Adipose tissue (tissue), 3 donors: Measurements from ENCODE around the gene NDUFAB1. TPM values are rescaled to one million over a fixed set of nuclear protein-coding genes. Genes with fewer than 3 reads are reported as not detected.
"Not testable (repeated sequence)": the region's sequence is repeated elsewhere in the genome, so short reads cannot be mapped to it uniquely, and the experiment has no call there.

Experiments
- H3K27ac ChIP-seq: one replicate; pipeline ENCODE4 v1.5.1; 2013; ENCODE audit warnings: low read depth, low read length
- WGBS, 3 donors: extraction: QIAGEN DNeasy Blood & Tissue Kit; methylation state at CpG; one replicate each; pipeline ENCODE4 v1.1.7; 2013; 5-methylcytosine and 5-hydroxymethylcytosine counted together
- polyA plus RNA-seq, 3 donors: library from polyadenylated mRNA; stranded (reverse); fragments of 200-250 nt; gene quantifications; one replicate each; pipeline ENCODE4 v1.2.3, GENCODE V29; 2013
- donor health status: healthy with polysubstance abuse.
- donor health status: Bipolar disorder and iron deficiency.
- donor health status: healthy.

The NDUFAB1 gene
- polyA plus RNA-seq, 3 donors, result 81.0 to 174 (median 116) TPM

DNA sequence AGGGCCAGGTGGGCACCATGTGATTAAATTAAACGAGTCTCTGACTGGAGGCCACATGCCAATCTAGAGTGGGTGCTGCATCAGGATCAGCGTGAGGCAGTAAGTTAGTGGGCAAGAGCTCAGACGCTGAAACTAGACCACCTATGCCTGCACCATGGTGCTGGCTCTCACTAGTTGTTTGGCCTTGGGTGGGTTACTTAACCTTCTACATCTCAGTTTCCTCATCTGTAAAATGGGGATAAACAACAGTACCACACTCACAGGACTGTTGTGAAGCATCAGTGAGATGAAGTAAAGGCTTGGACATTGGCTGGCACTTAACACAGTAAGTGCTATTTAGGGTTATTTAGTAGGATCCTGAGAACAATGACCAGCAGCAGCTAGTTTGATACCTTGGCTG is 5.9 kb downstream of the NDUFAB1 start:
- no peak overlapping the region for H3K27ac ChIP-seq
- WGBS, 3 donors, result 96 to 99% (median 98%) methylated on average over 3 of the region's 3 CpGs

GRCh38 chr16:23587726-23588125 is 8.4 kb downstream of the NDUFAB1 start:
- H3K27ac ChIP-seq, result no peak overlapping the region
- 83 to 87% (median 86%) methylated on average over 5 of the region's 5 CpGs for WGBS, 3 donors

DNA sequence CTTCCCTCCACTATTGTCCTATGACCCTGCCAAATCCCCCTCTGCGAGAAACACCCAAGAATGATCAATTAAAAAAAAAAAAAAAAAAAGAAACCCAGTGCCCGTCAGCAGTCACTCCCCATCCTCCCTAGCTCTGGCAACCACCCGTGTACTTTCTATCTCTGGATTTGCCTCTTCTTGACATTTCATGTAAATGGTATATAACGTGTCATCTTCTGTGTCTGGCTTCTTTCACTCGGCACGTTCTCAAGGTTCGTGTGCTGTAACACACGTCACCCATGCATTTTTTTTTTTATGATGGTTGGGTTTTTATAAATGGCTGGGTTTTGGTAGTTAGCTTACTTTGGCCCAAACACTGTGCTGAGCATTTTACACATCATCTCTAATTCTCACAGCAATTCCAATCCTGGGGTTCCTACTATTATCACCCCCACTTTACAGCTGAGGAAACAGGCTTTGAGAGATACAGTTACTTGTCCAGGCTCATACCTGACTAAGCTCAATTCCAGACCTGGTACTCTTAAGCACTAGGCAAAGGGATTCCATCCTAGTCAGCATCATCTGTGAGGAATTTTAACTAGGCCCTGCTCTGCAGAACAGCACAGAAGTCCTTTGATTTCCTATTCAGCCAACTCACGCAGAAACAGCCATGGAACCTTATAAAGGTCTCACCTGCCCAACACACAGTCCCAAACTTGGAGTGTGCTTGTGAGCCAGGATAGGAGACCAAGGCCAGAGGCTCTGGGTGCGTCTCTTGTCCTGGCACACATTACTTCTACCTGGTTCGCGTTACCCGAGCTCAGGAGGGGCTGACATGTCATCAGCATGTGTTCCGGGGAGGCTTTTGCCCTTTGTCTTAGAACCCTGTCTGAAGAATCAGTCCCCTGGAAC is 11.7 kb downstream of the NDUFAB1 start:
- no peak overlapping the region for H3K27ac ChIP-seq

GRCh38 chr16:23583271-23583670 is 12.8 kb downstream of the NDUFAB1 start:
- not testable (repeated sequence) for H3K27ac ChIP-seq
- 92 to 97% (median 95%) methylated on average over 6 to 26 of the region's 30 CpGs for WGBS, 3 donors

More for the DNA sequence above, 11.7 kb downstream of the NDUFAB1 start:
- 90 to 93% (median 92%) methylated on average over 13 of the region's 14 CpGs for WGBS, 3 donors

DNA sequence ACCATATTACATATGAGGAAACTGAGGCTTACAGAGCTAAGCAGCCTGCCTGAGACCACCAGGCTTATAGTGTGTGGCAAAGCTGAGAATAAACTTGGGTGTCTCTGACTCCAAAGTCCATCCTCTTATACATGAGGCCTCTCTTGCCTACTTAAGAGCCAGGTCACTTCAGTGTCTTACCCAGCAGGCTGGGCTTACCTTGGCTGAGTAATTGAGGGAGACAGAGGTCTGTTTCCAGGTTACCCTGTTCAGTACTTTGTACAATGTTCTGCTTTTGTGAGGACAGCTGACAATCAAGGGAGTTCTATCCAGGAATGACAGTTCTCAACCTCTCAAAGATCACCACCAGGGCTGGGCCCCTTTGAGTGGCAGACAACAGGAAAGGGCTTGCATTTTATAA is 14.4 kb downstream of the NDUFAB1 start:
- H3K27ac ChIP-seq, result no peak overlapping the region

GRCh38 chr16:23580391-23580790 is 15.7 kb downstream of the NDUFAB1 start:
- H3K27ac ChIP-seq, result no peak overlapping the region

DNA sequence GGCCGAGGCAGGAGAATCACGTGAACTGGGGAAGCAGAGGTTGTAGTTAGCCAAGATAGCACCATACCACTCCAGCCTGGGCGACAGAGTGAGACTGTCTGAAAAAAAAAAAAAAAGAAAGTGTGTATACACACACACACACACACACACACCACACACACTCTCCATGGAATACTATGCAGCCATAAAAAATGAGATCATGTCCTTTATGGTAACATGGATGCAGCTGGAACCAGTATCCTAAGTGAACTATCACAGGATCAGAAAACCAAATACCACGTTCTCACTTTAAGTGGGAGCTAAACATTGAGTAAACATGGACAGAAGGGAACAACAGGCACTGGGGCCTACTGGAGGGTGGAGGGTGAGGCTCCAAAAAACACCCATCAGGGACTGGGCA is 16.7 kb downstream of the NDUFAB1 start:
- H3K27ac ChIP-seq, result no peak overlapping the region
- WGBS, 3 donors, result 98% methylated on average over 4 of the region's 4 CpGs

GRCh38 chr16:23578101-23578830 is 17.9 kb downstream of the NDUFAB1 start:
- WGBS, 3 donors, result 58 to 75% (median 71%) methylated on average over 5 of the region's 5 CpGs
- no peak overlapping the region for H3K27ac ChIP-seq

- 88 to 94% (median 92%) methylated on average over 2 of the region's 2 CpGs for WGBS, 3 donors
- no peak overlapping the region for H3K27ac ChIP-seq
These were observed 18.6 kb downstream of the NDUFAB1 start for GRCh38 chr16:23577493-23577892.

DNA sequence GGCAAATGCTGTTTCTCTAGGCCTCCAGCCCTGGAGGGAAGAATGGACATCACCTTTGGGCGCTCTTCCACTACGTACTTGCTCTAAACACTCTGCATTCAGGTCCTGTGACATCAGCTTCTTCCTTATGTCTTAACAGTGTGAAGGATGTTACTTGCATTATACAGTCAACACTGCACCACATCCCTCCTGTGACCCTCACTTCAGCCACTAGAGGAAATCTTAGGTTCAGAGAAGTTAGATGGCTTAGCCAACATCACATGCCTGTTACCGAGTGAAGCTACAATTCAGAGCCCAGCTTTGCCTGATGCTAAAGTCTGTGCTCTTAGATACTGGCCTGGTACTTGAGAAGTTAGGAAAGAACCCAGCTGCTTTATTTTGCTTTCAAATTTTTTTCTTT is 20.3 kb downstream of the NDUFAB1 start:
- no peak overlapping the region for H3K27ac ChIP-seq
- 88 to 89% (median 89%) methylated on average over 3 of the region's 3 CpGs for WGBS, 3 donors

DNA sequence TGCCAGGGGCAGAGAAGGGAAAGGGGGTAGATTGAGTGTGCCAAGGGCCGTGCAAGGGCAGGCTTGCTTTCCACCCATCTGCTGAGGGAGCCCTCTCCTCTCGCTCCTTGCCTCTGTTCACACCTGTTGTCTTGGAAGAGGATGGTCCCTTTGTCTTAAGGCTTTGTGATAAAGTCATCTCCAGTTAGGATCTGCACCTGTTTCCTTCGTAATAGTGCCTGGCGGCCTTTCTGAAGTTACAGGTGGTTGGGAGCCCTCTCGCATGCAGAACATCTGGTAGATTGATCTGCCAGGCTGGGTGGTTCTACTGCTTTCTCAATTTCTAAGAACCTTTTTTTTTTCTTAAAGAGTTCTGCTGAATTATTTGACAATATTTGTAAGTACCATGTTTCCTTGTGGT is 22.3 kb downstream of the NDUFAB1 start:
- H3K27ac ChIP-seq, result no peak overlapping the region
- WGBS, 3 donors, result 48 to 79% (median 78%) methylated on average over 5 of the region's 5 CpGs

DNA sequence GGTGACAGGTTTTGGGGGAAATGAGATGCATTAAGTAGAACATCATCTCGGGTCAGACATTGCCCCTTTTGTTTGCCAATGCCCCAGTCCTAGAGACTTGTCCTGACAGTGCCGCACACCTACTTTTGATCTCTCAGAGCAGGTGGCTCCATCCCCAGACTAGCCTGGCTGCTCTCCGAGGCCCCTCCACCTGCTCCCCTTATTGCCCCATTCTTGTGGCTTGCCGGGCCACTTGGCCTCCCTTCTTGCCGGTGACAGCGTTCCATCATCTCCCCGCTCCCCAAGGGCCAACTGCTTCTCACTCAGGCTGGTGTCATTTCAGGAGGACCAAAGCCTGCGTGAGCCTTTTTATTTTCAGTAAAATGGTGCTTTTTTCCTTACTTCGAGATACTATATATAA is 23.7 kb downstream of the NDUFAB1 start:
- H3K27ac ChIP-seq, result no peak overlapping the region
- WGBS, 3 donors, result 91 to 93% (median 93%) methylated on average over 9 of the region's 9 CpGs

- WGBS, 3 donors, result 95 to 96% (median 95%) methylated on average over 5 of the region's 5 CpGs
- H3K27ac ChIP-seq, result no peak overlapping the region
These were observed 24.2 kb downstream of the NDUFAB1 start for GRCh38 chr16:23571895-23572294.

GRCh38 chr16:23570992-23571632 is 25.0 kb downstream of the NDUFAB1 start:
- no peak overlapping the region for H3K27ac ChIP-seq
- WGBS, 3 donors, result 61 to 82% (median 65%) methylated on average over 8 of the region's 8 CpGs

GRCh38 chr16:23567602-23568001 is 28.5 kb downstream of the NDUFAB1 start:
- no peak overlapping the region for H3K27ac ChIP-seq
- 84 to 98% (median 90%) methylated on average over 3 of the region's 3 CpGs for WGBS, 3 donors

GRCh38 chr16:23566724-23567123 is 29.4 kb downstream of the NDUFAB1 start:
- 93 to 97% (median 95%) methylated on average over 8 of the region's 8 CpGs for WGBS, 3 donors
- no peak overlapping the region for H3K27ac ChIP-seq

DNA sequence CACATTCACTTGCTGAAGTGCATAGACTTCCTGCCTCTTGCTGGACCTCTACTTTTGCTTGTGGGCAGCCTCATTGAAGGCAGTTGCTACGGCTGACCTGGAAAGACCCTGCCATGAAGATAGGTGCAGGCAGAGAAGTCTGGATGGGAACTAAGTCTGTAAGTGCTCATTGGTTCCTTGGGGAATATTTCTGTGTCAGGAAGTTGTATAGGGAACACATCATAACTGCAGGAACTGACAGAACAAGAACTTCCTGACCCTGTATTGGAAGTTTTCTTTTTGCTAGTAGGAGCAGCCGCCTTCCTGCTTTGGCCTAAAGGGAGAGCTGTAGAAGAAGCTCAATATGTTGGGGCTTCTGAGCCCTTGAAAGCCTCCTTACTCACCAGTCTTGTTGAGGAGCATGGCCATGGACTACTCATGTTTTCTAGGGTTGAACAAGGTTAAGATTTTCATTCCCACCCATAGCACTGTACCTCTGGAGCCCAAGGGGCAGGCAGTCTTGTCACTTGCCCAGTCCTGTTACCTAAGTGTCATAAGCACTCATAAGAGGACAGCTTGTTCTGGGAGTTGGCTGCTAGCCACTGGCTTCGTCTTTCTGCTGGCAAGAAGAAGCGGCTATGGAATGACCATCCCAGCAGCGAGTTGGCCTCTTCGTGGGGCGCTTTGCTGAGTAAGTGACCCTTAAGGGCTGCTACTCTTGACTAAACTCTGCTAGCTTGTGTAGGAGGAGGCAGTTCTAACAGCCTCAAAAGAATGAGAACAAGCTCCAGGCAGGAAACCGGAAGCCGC is 31.3 kb downstream of the NDUFAB1 start:
- no peak overlapping the region for H3K27ac ChIP-seq
- WGBS, 3 donors, result 88 to 93% (median 89%) methylated on average over 9 of the region's 9 CpGs

DNA sequence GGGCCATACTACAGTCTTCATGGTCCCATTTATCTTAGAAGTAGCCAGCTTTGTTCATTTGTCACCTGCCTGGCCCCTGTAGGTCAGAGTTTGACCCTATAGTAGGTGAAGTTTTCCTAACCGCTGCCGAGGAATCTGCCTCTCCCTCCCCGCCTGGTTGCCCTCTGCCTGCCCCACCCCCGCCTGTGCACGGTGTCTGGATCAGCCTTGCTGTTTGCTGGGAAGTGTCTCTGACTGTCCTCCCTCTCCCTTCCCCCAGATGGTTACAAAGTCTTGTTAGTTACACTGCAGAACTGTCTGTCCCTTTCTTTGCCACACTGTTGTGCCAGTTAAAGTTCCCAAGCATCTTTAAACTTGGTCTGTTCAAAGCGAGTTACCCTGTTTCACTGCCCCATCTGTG is 32.9 kb downstream of the NDUFAB1 start:
- no peak overlapping the region for H3K27ac ChIP-seq
- 85 to 92% (median 90%) methylated on average over 6 of the region's 6 CpGs for WGBS, 3 donors

DNA sequence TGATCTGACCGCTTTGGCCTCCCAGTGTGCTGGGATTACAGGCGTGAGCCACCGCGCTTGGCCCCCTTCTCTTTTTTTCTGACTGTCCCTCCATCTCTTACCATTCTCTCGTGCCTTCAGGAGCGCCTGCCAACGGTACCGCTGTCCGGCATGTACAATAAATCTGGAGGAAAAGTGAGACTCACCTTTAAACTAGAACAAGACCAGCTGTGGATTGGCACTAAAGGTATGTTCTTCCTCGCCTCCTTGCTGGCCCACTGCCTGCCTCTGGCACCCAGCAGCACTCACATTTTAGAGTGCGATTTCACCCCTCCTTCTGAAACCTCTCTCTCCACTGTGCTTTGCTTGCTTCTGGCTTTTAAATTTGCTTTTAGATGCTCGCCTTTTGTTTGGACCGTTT is 33.6 kb downstream of the NDUFAB1 start:
- no peak overlapping the region for H3K27ac ChIP-seq
- WGBS, 3 donors, result 94 to 96% (median 95%) methylated on average over 13 of the region's 13 CpGs
